ENCODE results near the gene BPHL. TPM values are rescaled to one million over a fixed set of nuclear protein-coding genes. Genes with fewer than 3 reads are reported as not detected.
A peak's percentile ranks its signal among the peaks of the same experiment; 100 is the strongest.

Gene BPHL
- total and polyA plus RNA-seq, 2 of the 4 experiments (the other 2 are of a cell fraction) = 14.7 to 16.3 TPM

DNA sequence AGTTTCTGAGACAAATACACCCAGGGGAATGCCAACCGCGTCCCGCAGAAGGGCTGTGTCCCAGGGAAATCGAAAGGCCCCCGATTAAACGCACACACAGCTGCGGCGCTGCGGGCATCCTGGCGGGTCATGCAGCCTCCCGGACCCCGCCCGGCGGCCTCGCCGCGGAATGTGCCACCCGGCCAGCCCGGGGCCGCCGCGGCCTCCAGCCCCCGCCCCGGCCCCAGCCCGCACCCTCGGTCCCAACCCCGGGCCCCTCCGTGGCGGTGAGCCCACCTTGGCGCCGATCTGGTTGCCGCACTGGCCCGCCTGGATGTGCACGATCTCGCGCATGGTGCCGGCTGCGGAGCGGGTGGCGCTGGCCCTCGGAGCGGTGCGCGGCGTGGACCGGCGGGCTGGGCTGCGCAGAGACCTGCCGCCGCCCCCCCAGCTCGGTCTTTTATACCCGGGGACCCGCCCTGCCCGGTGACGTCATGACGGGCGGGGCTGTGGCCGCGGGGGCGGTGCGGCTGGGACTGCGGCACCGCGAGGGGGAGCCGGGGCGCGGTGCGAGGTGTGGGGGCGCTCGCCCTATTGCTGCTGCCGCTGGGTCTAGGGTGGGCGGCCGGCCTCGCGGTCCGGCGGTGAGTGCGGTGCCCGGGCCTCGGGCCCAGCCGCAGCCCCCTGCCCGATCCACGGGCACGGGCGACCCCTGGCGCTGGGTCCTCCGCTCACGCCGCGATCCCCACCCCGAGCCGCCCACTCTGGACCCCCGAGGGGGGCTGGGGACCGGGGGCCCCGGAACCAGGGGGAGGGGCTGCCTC lies 38.8 kb downstream of the BPHL start, which contains the start of gene TUBB2A:
TSS of gene TUBB2A (minus strand) at position 414 of the 803 bp plus-strand sequence. CDS start at position 333, 81 bp downstream.
- peak within 1 kb of the TSS; percentile 16; the same call in 1 of the 3 replicates for H2BK15ac ChIP-seq (ENCODE audit: low read depth, low read length)
- ATAC-seq (ENCODE audit: low read depth) (peak; percentile 90), DNase-seq (peak; percentile 78)
- H3K14ac ChIP-seq (replicated peaks; ENCODE audit: low read depth, low read length) = peak within 1 kb of the TSS; percentile 89
- no TSS peak for BruUV-seq (replicated peaks)
- ChIA-PET CTCF (interaction anchor here (0.6 to 2.7 kb wide), 5 partner anchors 12 to 94 kb away, joined by 3 to 11 read pairs (median 3); no protein-coding TSS in a partner anchor), POLR2A (ENCODE audit: unreplicated experiment) (interaction anchor here (0.6 to 1.8 kb wide), 2 partner anchors 90 to 105 kb away, joined by 3 to 5 read pairs; no protein-coding TSS in a partner anchor)
- H2BK5ac ChIP-seq (ENCODE audit: low read depth, low read length, poor library complexity, severe bottlenecking) = peak within 1 kb of the TSS; percentile 68
- H3K56ac ChIP-seq (ENCODE audit: extremely low read depth, insufficient read depth, low read length) = peak within 1 kb of the TSS; percentile 85
- dilution Hi-C loops (cut with HindIII; ENCODE audit: low sequenced_read_pairs, unreplicated experiment) (no loop called here), in situ Hi-C loops (cut with MboI; ENCODE audit: low sequenced_read_pairs) (no loop called here), intact Hi-C loops (cut with micrococcal nuclease) (loop anchor here (1.0 to 2.0 kb wide), 3 partner anchors 51 to 101 kb away; partner anchors contain the start of gene PSMG4)
- H3K4me1 ChIP-seq (ENCODE audit: control insufficient read depth, insufficient read depth, low read length) = peaks cover 2% of the 10 kb centered on the region; the same call in 1 of the 2 replicates
- H3K4ac ChIP-seq (ENCODE audit: low read depth, low read length) = peak within 1 kb of the TSS; percentile 95
- H2BK20ac ChIP-seq (ENCODE audit: low read depth, low read length) = no peak within 1 kb of the TSS
- peak within 1 kb of the TSS; percentile 98 for H2AK9ac ChIP-seq (replicated peaks; ENCODE audit: low read depth, low read length, poor library complexity)
- H4K8ac ChIP-seq (ENCODE audit: low read depth in 2 of 2, low read length in 2 of 2) = peak within 1 kb of the TSS; percentile 18 to 89
- H3K27ac ChIP-seq (ENCODE audit: insufficient read depth, low read length) = peak within 1 kb of the TSS; percentile 60
- H2AFZ ChIP-seq (replicated peaks; ENCODE audit: low read length, poor library complexity) = peak within 1 kb of the TSS; percentile 75
- peak within 1 kb of the TSS; percentile 99 for H3K4me3 ChIP-seq (ENCODE audit: insufficient read depth, low read depth, low read length)
- WGBS, 2 experiments (ENCODE audit: extremely low coverage in 2 of 2, insufficient read length in 1 of 2) = 0% methylated on average over 66 of the region's 95 CpGs; no CpG with 5 or more reads in 1 of the 2 experiments
- H4K5ac ChIP-seq (ENCODE audit: low read depth, low read length) = peak within 1 kb of the TSS; percentile 80
- H3K79me1 ChIP-seq (ENCODE audit: low read depth in 1 of 2, low read length in 2 of 2) = peaks cover 10 to 34% of the 10 kb centered on the region in 2 experiments; a peak in 3 of 4 replicates
- H3K36me3 ChIP-seq (ENCODE audit: control insufficient read depth, insufficient read depth, low read length) = peaks cover 14% of the 10 kb centered on the region
- H3K18ac ChIP-seq (ENCODE audit: low read depth, low read length) = peak within 1 kb of the TSS; percentile 59
- peak within 1 kb of the TSS; percentile 93 for H3K23ac ChIP-seq (ENCODE audit: low read depth, low read length)
- peak within 1 kb of the TSS; percentile 91 for H4K91ac ChIP-seq (ENCODE audit: insufficient read depth, low read depth, low read length)
- H4K20me1 ChIP-seq (ENCODE audit: insufficient read depth, low read length) = peaks cover 9% of the 10 kb centered on the region; the same call in 1 of the 2 replicates
- no peaks in the 10 kb centered on the region for H3K27me3 ChIP-seq (ENCODE audit: control insufficient read depth, insufficient read depth, low read length)
- no peaks in the 10 kb centered on the region for H3K9me3 ChIP-seq (ENCODE audit: control insufficient read depth, insufficient read depth, low read length)
- peak within 1 kb of the TSS; percentile 89 for H2AK5ac ChIP-seq (ENCODE audit: low read depth, low read length)
- H2BK120ac ChIP-seq (ENCODE audit: low read depth, low read length) = peak within 1 kb of the TSS; percentile 62
- peak within 1 kb of the TSS; percentile 74 for H3K9ac ChIP-seq (ENCODE audit: low read depth, low read length)
- peak within 1 kb of the TSS; percentile 97 for H3K4me2 ChIP-seq (ENCODE audit: low read depth, low read length)
- peaks cover 8% of the 10 kb centered on the region; the same call in 1 of the 2 replicates for H3K9me1 ChIP-seq (ENCODE audit: insufficient read depth, low read length)
- TF ChIP-seq RFX5 (IDR thresholded peaks at IDR 0.05; ENCODE audit: low read depth, low read length) = no peak
- TF ChIP-seq, protein P1, sequence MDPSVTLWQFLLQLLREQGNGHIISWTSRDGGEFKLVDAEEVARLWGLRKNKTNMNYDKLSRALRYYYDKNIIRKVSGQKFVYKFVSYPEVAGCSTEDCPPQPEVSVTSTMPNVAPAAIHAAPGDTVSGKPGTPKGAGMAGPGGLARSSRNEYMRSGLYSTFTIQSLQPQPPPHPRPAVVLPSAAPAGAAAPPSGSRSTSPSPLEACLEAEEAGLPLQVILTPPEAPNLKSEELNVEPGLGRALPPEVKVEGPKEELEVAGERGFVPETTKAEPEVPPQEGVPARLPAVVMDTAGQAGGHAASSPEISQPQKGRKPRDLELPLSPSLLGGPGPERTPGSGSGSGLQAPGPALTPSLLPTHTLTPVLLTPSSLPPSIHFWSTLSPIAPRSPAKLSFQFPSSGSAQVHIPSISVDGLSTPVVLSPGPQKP (IDR thresholded peaks at IDR 0.05; ENCODE audit: borderline replicate concordance, low read depth, low read length) = no peak
- TF ChIP-seq BHLHE40 (IDR thresholded peaks at IDR 0.05; ENCODE audit: low read depth, low read length) = no peak
- peak; percentile 97 for TF ChIP-seq MAZ (IDR thresholded peaks at IDR 0.05; ENCODE audit: borderline replicate concordance, low read depth, low read length)
- no peak for TF ChIP-seq NFE2L2 (IDR thresholded peaks at IDR 0.05; ENCODE audit: low read depth, low read length)
- no peak for TF ChIP-seq MAFK (IDR thresholded peaks at IDR 0.05; ENCODE audit: low read depth, low read length)
- TF ChIP-seq, protein P2, sequence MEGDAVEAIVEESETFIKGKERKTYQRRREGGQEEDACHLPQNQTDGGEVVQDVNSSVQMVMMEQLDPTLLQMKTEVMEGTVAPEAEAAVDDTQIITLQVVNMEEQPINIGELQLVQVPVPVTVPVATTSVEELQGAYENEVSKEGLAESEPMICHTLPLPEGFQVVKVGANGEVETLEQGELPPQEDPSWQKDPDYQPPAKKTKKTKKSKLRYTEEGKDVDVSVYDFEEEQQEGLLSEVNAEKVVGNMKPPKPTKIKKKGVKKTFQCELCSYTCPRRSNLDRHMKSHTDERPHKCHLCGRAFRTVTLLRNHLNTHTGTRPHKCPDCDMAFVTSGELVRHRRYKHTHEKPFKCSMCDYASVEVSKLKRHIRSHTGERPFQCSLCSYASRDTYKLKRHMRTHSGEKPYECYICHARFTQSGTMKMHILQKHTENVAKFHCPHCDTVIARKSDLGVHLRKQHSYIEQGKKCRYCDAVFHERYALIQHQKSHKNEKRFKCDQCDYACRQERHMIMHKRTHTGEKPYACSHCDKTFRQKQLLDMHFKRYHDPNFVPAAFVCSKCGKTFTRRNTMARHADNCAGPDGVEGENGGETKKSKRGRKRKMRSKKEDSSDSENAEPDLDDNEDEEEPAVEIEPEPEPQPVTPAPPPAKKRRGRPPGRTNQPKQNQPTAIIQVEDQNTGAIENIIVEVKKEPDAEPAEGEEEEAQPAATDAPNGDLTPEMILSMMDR (conservative IDR thresholded peaks at IDR 0.05; ENCODE audit: low read depth, low read length) = peak; percentile 85
- 0 out of 2 replicates have a peak, but pooled peaks have one; percentile 17 for TF ChIP-seq FOS (IDR thresholded peaks at IDR 0.05; ENCODE audit: low read depth, low read length)
- TF ChIP-seq POLR2A (IDR thresholded peaks at IDR 0.05; ENCODE audit: low read depth, low read length) = peak; percentile 99
- peak; percentile 72 for TF ChIP-seq MXI1 (IDR thresholded peaks at IDR 0.05; ENCODE audit: borderline replicate concordance, low read depth, low read length)
- TF ChIP-seq CEBPB (IDR thresholded peaks at IDR 0.05; ENCODE audit: low read depth, low read length) = no peak
- TF ChIP-seq RAD21 (IDR thresholded peaks at IDR 0.05; ENCODE audit: low read length) = peak; percentile 62
- peak; percentile 63 for TF ChIP-seq SMC3 (IDR thresholded peaks at IDR 0.05; ENCODE audit: low read depth, low read length)
- TF ChIP-seq CHD1 (IDR thresholded peaks at IDR 0.05; ENCODE audit: low read depth, low read length) = no peak

Measured in IMR-90 (cell line).